Esophagus squamous epithelium (tissue), 5 donors: ENCODE data around the gene RUNX1. TPM values are rescaled to one million over a fixed set of nuclear protein-coding genes. Genes with fewer than 3 reads are reported as not detected.

Experiments used
- DNase-seq: peaks from one replicate; lab custom pipeline; 2025; lab: John Stamatoyannopoulos, UW
- H3K27ac ChIP-seq, 4 donors: fragments of 200-600 bp; sonication (generic); one replicate each; pipeline ENCODE4 v1.5.1; 2016 to 2019; ENCODE audit warnings: mild to moderate bottlenecking in 1 of 4
- H3K27me3 ChIP-seq, 4 donors: fragments of 200-600 bp; sonication (generic); 1 replicate in 3 of 4; 2 replicates in 1 of 4; pipeline versions ENCODE4 v1.5.1 to v1.6.0; 2017 to 2021; ENCODE audit warnings: antibody characterized with exemption in 1 of 4
- H3K36me3 ChIP-seq, 3 donors: fragments of 200-600 bp; sonication (generic); one replicate each; pipeline ENCODE4 v1.5.1; 2016 to 2019
- H3K4me1 ChIP-seq, 3 donors: fragments of 200-600 bp; sonication (generic); one replicate each; pipeline ENCODE4 v1.5.1; 2017 to 2019
- H3K4me3 ChIP-seq, 4 donors: fragments of 200-600 bp; sonication (generic); 1 replicate in 3 of 4; 2 replicates in 1 of 4; pipeline ENCODE4 v1.5.1; 2016 to 2019; ENCODE audit warnings: mild to moderate bottlenecking in 2 of 4, moderate library complexity in 1 of 4
- H3K9me3 ChIP-seq, 3 donors: fragments of 200-600 bp; sonication (generic); one replicate each; pipeline ENCODE4 v1.5.1; 2016 to 2019
- CTCF ChIP-seq, 6 experiments: fragments of 450-650 bp in 4 of 6; fragments of 200-600 bp in 2 of 6; sonication (generic) in 2 of 6; IDR thresholded peaks; one replicate each; pipeline ENCODE4 v1.5.1; 2016 to 2019; ENCODE audit warnings: antibody characterized with exemption in 6 of 6, mild to moderate bottlenecking in 4 of 6, moderate library complexity in 4 of 6
- POLR2A ChIP-seq, 4 donors: fragments of 450-650 bp; IDR thresholded peaks; one replicate each; pipeline ENCODE4 v1.6.1; 2017; ENCODE audit warnings: antibody characterized with exemption in 4 of 4, mild to moderate bottlenecking in 4 of 4, moderate library complexity in 3 of 4
- WGBS, 2 donors: methylation state at CpG; one replicate each; pipeline ENCODE4 v1.1.5; 2018; 5-methylcytosine and 5-hydroxymethylcytosine counted together
- intact Hi-C: fragments of 100-400 bp; cut with DNase I; formaldehyde crosslinking; loops from one replicate; pipeline ENCODE4 v1.15.0; 2022
- total RNA-seq, 4 donors: library from RNA; depleted of rRNA; stranded (reverse); fragments of >200 nt; gene quantifications; one replicate each; pipeline ENCODE4 v1.1.0, GENCODE V29; 2016
- donor health status: DM: yes; HTN: yes; CAD: no.

The RUNX1 gene
- total RNA-seq, 4 donors from 2014 or later: 8.2 to 25.4 (median 18.3) TPM

DNA sequence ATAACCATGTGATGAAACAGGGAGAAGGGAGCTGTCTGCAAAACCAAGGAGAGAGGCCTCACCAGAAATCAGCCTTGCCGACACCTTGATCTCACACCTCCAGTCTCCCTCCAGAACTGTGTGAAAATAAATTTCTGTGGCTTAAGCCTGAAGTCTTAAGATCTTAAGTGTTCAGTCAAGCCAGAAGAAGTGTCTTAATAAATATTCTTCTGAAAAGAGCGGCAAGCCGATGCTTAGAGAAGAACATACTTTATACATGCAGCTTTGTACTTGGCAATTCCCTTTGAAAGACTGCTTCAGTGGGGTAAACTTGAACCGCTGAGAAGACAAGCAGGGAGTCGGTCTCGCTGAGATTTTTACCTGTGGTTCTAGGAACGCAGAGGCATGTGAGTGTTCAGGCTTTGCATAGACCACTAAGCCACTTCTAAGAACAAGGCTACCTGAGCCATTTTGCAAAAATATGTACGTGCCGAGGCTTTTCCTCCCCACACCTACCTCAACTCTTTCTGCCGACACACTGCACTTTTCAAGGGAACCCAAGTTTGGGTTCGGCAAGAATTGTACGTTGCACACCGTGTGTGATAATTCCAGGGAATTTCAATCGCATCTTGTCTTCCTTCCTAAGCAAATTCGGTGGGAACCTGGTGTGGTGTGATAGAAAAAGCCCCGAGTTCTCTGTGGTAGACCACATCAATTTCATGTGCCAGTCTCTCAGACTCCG lies 3.4 kb downstream of the RUNX1 start:
- Histone ChIP-seq H3K9me3 (no peaks in the 10 kb centered on the region), H3K4me3 (peak overlapping the region in 2 of 4 donors; percentile 37 to 56), H3K4me1 (peaks cover 14 to 42% (median 17%) of the 10 kb centered on the region in 3 donors), H3K27ac (peak overlapping the region in 2 of 4 donors; percentile 81), H3K27me3 (peaks cover 0 to 14% (median 0%) of the 10 kb centered on the region in 4 donors), H3K36me3 (no peaks in the 10 kb centered on the region)
- no peak for TF ChIP-seq CTCF (IDR thresholded peaks at IDR 0.05)
- intact Hi-C loops: loop anchor here (10.0 kb wide), 1 partner anchor 151 kb away; no protein-coding TSS in a partner anchor
- no peak for DNase-seq
- WGBS, 2 donors: 58 to 78% methylated on average over 17 of the region's 17 CpGs

GRCh38 chr21:35044770-35045541 lies 4.1 kb downstream of the RUNX1 start:
- Histone ChIP-seq H3K27ac (peak overlapping the region in 3 of 4 donors; percentile 1 to 27 (median 12)), H3K4me3 (no peak overlapping the region), H3K9me3 (no peaks in the 10 kb centered on the region), H3K27me3 (peaks cover 0 to 14% (median 0%) of the 10 kb centered on the region in 4 donors), H3K36me3 (no peaks in the 10 kb centered on the region), H3K4me1 (peaks cover 12 to 34% (median 14%) of the 10 kb centered on the region in 3 donors)
- no peak for DNase-seq
- intact Hi-C loops: loop anchor here (10.0 kb wide), 1 partner anchor 150 kb away; no protein-coding TSS in a partner anchor
- TF ChIP-seq CTCF (IDR thresholded peaks at IDR 0.05) (no peak), POLR2A (IDR thresholded peaks at IDR 0.05) (no peak)
- 74 to 87% methylated on average over 8 of the region's 8 CpGs for WGBS, 2 donors

- no peaks in the 10 kb centered on the region for H3K36me3 ChIP-seq
- peaks cover 12 to 31% (median 14%) of the 10 kb centered on the region in 3 donors for H3K4me1 ChIP-seq
- no peak for TF ChIP-seq POLR2A (IDR thresholded peaks at IDR 0.05)
- TF ChIP-seq CTCF (IDR thresholded peaks at IDR 0.05): no peak
- peak overlapping the region in 2 of 4 donors; percentile 4 to 27 for H3K27ac ChIP-seq
- 78 to 85% methylated on average over 3 of the region's 3 CpGs for WGBS, 2 donors
- peaks cover 0 to 14% (median 0%) of the 10 kb centered on the region in 4 donors for H3K27me3 ChIP-seq
- intact Hi-C loops: loop anchor here (10.0 kb wide), 1 partner anchor 149 kb away; no protein-coding TSS in a partner anchor
- no peak for DNase-seq
- no peaks in the 10 kb centered on the region for H3K9me3 ChIP-seq
- no peak overlapping the region for H3K4me3 ChIP-seq
Measured at GRCh38 chr21:35044128-35044527, 5.0 kb downstream of the RUNX1 start.

GRCh38 chr21:35043549-35043948 lies 5.6 kb downstream of the RUNX1 start:
- Histone ChIP-seq H3K27ac (peak overlapping the region in 1 of 4 donors; percentile 27), H3K27me3 (peaks cover 0 to 14% (median 0%) of the 10 kb centered on the region in 4 donors), H3K4me3 (no peak overlapping the region), H3K36me3 (no peaks in the 10 kb centered on the region), H3K4me1 (peaks cover 12 to 33% (median 14%) of the 10 kb centered on the region in 3 donors), H3K9me3 (no peaks in the 10 kb centered on the region)
- intact Hi-C loops: loop anchor here (10.0 kb wide), 1 partner anchor 149 kb away; no protein-coding TSS in a partner anchor
- DNase-seq: no peak
- no peak for TF ChIP-seq CTCF (IDR thresholded peaks at IDR 0.05)
- no peak for TF ChIP-seq POLR2A (IDR thresholded peaks at IDR 0.05)
